ENCODE data around the gene ESPN. TPM values are rescaled to one million over a fixed set of nuclear protein-coding genes. Genes with fewer than 3 reads are reported as not detected.

Gene ESPN
- total and polyA plus RNA-seq, 4 donors, result 0.29 to 28.7 (median 0.69) TPM

DNA sequence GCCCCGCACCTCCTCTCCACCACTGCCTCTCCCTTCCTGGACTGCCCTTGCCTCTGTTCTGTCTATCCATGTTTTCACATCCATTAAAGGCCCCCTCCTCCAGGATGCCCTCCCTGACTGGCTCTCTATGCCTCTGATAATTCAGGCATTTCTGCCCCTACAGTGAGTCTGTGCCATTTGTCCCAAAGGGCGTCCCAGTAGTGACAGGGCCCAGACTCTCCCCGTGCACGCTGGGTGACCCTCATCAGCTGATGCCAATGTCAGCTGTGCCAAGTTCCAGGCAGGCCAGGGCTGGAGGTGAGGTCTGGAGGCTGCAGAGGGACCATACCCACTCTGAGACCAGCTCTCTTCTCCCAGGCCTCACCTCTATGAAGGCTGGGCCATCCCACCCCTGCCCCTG, 70.1 kb downstream of the ESPN start:
- no peak overlapping the region for H3K27ac ChIP-seq (ENCODE audit: low read depth in 1 of 2, low read length in 2 of 2)
- H3K9me3 ChIP-seq (ENCODE audit: control insufficient read depth, low read length), result no peaks in the 10 kb centered on the region
- H3K4me1 ChIP-seq (ENCODE audit: control insufficient read depth in 1 of 2, insufficient read depth in 2 of 2, low read length in 2 of 2), result no peaks in the 10 kb centered on the region
- no peak for ATAC-seq (ENCODE audit: low FRiP score)
- H3K36me3 ChIP-seq (ENCODE audit: control insufficient read depth in 1 of 2, insufficient read depth in 2 of 2, low read length in 1 of 2), result no peaks in the 10 kb centered on the region
- intact Hi-C loops (cut with DNase I), result no loop called here
- WGBS, 2 donors, result 75 to 87% methylated on average over 4 of the region's 4 CpGs
- no peak overlapping the region for H3K4me3 ChIP-seq (ENCODE audit: low read length in 2 of 2)
- DNase-seq, result no peak
- no peaks in the 10 kb centered on the region for H3K27me3 ChIP-seq (ENCODE audit: control insufficient read depth in 1 of 2, insufficient read depth in 2 of 2, low read length in 1 of 2)

DNA sequence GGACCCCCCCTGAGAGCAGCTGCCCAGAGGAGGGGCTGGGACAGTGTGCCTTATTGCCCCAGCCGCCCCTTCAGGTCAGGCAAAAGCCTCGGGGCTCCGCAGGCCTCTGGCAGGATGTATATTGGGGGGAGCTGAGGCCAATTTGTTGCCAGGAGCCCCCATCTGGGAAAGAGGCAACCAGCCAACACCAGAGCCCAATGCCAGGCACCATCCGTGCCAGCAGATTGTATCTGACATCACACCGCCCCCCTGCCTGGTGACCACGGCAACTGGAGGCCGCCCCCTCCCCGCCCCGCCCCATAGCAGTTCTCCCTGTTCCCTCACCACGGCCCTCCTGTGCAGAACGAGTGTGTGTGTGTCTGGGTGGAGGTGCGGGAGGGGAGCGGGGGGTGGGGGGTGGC, 70.5 kb downstream of the ESPN start:
- WGBS, 2 donors, result 60 to 66% methylated on average over 13 of the region's 13 CpGs
- Histone ChIP-seq H3K9me3 (ENCODE audit: control insufficient read depth, low read length) (no peaks in the 10 kb centered on the region), H3K4me1 (ENCODE audit: control insufficient read depth in 1 of 2, insufficient read depth in 2 of 2, low read length in 2 of 2) (no peaks in the 10 kb centered on the region), H3K36me3 (ENCODE audit: control insufficient read depth in 1 of 2, insufficient read depth in 2 of 2, low read length in 1 of 2) (no peaks in the 10 kb centered on the region), H3K27ac (ENCODE audit: low read depth in 1 of 2, low read length in 2 of 2) (no peak overlapping the region), H3K27me3 (ENCODE audit: control insufficient read depth in 1 of 2, insufficient read depth in 2 of 2, low read length in 1 of 2) (no peaks in the 10 kb centered on the region), H3K4me3 (ENCODE audit: low read length in 2 of 2) (no peak overlapping the region)
- DNase-seq (no peak), ATAC-seq (ENCODE audit: low FRiP score) (no peak)
- intact Hi-C loops (cut with DNase I), result no loop called here

DNA sequence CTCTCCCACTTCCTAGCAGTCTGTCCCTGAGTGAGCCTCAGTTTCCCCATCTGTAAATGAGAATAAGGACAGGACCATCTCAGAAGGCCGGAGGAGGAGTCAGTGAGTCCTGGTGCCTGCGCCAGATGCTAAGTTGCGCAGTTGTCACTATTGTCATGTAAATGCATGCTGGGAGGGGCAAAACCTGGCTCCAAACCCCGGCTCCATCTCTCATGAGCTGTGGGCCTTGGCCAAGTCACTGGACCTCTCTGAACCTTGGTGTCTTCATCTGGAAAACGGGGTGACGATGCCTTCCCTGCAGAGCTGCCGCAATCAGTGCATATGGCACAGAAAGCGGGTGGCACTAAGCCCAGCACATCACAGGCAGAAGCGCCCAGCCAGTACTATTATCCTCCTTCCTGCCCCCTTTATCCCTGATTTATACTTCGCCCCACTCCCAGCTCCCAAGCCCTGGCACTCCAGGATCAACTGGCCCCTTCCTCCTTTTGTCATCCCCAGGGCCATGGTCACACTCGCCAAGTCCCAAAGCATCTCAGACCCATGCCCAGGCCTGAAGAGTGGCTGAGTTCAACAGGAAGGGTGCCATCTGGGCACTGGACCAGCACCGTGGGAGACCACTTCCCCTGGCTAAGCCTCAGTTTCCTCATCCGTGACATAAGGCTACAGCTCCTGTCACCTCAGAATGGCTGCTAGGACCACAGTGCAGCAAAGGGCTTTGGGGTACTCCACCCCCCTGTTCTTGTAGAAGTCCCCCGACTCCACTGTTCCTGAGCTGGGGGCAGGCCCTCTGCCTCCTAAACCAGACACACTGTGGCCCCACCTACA, 71.2 kb downstream of the ESPN start:
- WGBS, 2 donors, result 75% methylated on average over 14 of the region's 14 CpGs
- no peak overlapping the region for H3K4me3 ChIP-seq (ENCODE audit: low read length in 2 of 2)
- H3K27me3 ChIP-seq (ENCODE audit: control insufficient read depth in 1 of 2, insufficient read depth in 2 of 2, low read length in 1 of 2), result no peaks in the 10 kb centered on the region
- H3K4me1 ChIP-seq (ENCODE audit: control insufficient read depth in 1 of 2, insufficient read depth in 2 of 2, low read length in 2 of 2), result no peaks in the 10 kb centered on the region
- no peak overlapping the region for H3K27ac ChIP-seq (ENCODE audit: low read depth in 1 of 2, low read length in 2 of 2)
- ATAC-seq (ENCODE audit: low FRiP score) (no peak), DNase-seq (peak in 1 of 2 donors; percentile 67)
- H3K36me3 ChIP-seq (ENCODE audit: control insufficient read depth in 1 of 2, insufficient read depth in 2 of 2, low read length in 1 of 2), result no peaks in the 10 kb centered on the region
- H3K9me3 ChIP-seq (ENCODE audit: control insufficient read depth, low read length), result no peaks in the 10 kb centered on the region
- intact Hi-C loops (cut with DNase I), result no loop called here

DNA sequence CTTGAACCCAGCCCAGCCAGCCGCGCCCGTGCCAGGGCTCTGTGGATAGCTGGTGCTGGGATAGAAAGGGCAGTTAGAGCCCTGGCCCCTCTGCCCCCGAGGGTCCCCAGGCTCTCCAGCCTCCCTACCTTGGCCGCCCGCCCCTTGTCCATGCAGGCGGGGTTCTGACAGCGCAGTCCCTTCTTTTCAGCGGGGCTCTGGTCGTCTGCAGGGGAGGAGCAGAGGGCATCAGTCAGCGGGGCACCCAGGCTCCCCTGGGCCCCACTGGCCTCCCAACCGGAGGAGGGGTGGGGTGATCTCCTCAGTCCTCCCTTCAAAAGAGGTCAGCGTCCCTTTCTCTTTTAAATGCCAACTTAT, 71.8 kb downstream of the ESPN start:
- WGBS, 2 donors, result 16 to 19% methylated on average over 13 of the region's 13 CpGs
- H3K4me3 ChIP-seq (ENCODE audit: low read length in 2 of 2), result no peak overlapping the region
- DNase-seq (no peak), ATAC-seq (ENCODE audit: low FRiP score) (no peak)
- intact Hi-C loops (cut with DNase I), result no loop called here
- peak overlapping the region in 1 of 2 donors; percentile 3 for H3K27ac ChIP-seq (ENCODE audit: low read depth in 1 of 2, low read length in 2 of 2)
- H3K27me3 ChIP-seq (ENCODE audit: control insufficient read depth in 1 of 2, insufficient read depth in 2 of 2, low read length in 1 of 2), result no peaks in the 10 kb centered on the region
- H3K9me3 ChIP-seq (ENCODE audit: control insufficient read depth, low read length), result no peaks in the 10 kb centered on the region
- peaks cover 0 to 4% of the 10 kb centered on the region in 2 donors for H3K4me1 ChIP-seq (ENCODE audit: control insufficient read depth in 1 of 2, insufficient read depth in 2 of 2, low read length in 2 of 2)
- no peaks in the 10 kb centered on the region for H3K36me3 ChIP-seq (ENCODE audit: control insufficient read depth in 1 of 2, insufficient read depth in 2 of 2, low read length in 1 of 2)

DNA sequence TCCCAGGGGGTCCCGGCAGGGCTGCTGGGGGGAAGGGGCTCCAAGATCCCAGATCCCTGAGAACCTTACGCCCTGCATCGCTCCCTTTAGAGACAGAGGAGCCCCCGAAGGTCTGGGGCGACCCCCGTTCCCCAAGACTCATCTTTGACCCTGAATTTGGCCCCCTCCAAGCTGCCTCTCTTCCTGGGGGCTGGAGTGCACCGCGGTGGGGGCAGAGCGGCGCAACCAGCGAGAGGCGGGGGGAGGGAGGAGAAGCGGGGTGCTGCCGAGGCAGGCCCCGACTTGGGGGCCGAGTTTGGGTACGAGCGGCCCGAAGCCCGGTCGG, 72.3 kb downstream of the ESPN start:
- Histone ChIP-seq H3K9me3 (ENCODE audit: control insufficient read depth, low read length) (no peaks in the 10 kb centered on the region), H3K36me3 (ENCODE audit: control insufficient read depth in 1 of 2, insufficient read depth in 2 of 2, low read length in 1 of 2) (no peaks in the 10 kb centered on the region), H3K27me3 (ENCODE audit: control insufficient read depth in 1 of 2, insufficient read depth in 2 of 2, low read length in 1 of 2) (no peaks in the 10 kb centered on the region), H3K27ac (ENCODE audit: low read depth in 1 of 2, low read length in 2 of 2) (no peak overlapping the region), H3K4me1 (ENCODE audit: control insufficient read depth in 1 of 2, insufficient read depth in 2 of 2, low read length in 2 of 2) (peaks cover 0 to 6% of the 10 kb centered on the region in 2 donors), H3K4me3 (ENCODE audit: low read length in 2 of 2) (peak overlapping the region; percentile 39 to 73)
- intact Hi-C loops (cut with DNase I), result no loop called here
- no peak for DNase-seq
- no peak for ATAC-seq (ENCODE audit: low FRiP score)
- WGBS, 2 donors, result 1 to 2% methylated on average over 17 to 21 of the region's 21 CpGs

DNA sequence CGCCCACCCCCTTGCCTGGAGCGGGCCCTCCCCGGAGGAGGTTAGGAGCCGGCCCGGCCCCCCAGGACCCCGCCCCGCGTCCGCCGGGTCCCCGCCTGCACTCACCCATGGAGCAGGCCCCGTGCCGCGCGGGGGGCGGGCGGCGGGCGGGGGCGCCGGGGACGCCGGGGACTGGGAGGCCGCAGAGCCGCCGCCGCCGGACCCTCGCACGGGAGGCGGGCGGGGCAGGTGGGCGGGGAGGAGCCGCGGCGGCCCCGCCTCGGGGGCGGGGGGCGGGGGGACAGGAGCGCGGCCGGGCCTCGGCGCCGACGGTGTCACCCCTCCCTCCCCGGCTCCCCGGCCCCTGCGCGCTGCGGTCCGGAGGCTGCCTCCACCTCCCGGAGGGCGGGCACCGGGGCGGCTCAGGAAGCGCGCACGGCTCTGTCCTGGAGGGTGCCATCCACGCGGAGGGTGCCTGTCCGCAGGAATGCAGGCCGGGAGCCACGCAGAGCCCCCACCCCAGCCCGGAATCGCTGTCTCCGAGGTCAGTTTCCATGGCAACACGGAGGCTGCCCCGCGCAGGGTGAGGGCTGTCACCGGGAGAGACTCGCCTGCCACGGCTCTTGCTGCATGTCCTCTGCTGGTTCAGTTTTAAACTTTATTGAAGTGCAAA, 72.8 kb downstream of the ESPN start:
- intact Hi-C loops (cut with DNase I), result no loop called here
- no peaks in the 10 kb centered on the region for H3K36me3 ChIP-seq (ENCODE audit: control insufficient read depth in 1 of 2, insufficient read depth in 2 of 2, low read length in 1 of 2)
- H3K4me3 ChIP-seq (ENCODE audit: low read length in 2 of 2), result peak overlapping the region; percentile 39 to 73
- no peak overlapping the region for H3K27ac ChIP-seq (ENCODE audit: low read depth in 1 of 2, low read length in 2 of 2)
- WGBS, 2 donors, result 0 to 1% methylated on average over 35 to 74 of the region's 74 CpGs
- peak in 1 of 2 donors; percentile 78 for DNase-seq
- peaks cover 3 to 6% of the 10 kb centered on the region in 2 donors for H3K4me1 ChIP-seq (ENCODE audit: control insufficient read depth in 1 of 2, insufficient read depth in 2 of 2, low read length in 2 of 2)
- H3K9me3 ChIP-seq (ENCODE audit: control insufficient read depth, low read length), result no peaks in the 10 kb centered on the region
- no peaks in the 10 kb centered on the region for H3K27me3 ChIP-seq (ENCODE audit: control insufficient read depth in 1 of 2, insufficient read depth in 2 of 2, low read length in 1 of 2)
- ATAC-seq (ENCODE audit: low FRiP score), result no peak

DNA sequence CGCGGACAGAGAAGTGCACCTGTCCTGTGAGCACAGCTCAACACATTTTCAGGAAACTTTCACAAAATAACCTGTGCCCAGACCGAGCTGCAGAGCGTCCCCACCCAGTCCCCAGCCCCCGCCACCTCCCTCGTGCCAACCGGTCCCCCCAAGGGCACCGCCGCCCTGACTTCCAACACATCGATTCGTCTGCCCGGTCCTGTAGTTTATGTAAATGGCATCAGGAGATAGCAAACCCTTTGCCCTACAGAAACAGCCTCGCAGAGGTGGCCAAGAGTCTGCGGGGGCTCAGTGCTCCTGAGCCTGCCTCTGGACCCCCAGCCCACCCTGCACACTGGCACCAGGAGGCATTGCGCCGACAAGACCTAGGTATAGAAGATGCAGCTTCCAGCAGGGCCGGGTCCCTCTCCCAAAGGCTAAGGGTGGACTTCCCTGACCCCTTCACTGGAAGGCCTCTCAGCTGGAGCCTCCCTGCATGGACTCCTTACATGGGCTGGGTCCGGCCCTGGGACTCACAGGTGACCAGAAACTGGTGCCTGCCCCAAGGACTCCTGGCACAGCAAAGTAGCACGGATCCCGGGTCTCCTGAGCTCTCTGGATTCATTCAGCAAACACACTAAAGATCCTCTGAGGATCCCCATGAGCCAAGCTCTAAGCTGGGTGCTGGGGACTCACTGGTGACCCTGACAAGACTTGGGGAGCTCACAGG, 73.4 kb downstream of the ESPN start:
- Histone ChIP-seq H3K9me3 (ENCODE audit: control insufficient read depth, low read length) (no peaks in the 10 kb centered on the region), H3K4me1 (ENCODE audit: control insufficient read depth in 1 of 2, insufficient read depth in 2 of 2, low read length in 2 of 2) (peaks cover 3 to 6% of the 10 kb centered on the region in 2 donors), H3K27me3 (ENCODE audit: control insufficient read depth in 1 of 2, insufficient read depth in 2 of 2, low read length in 1 of 2) (no peaks in the 10 kb centered on the region), H3K4me3 (ENCODE audit: low read length in 2 of 2) (peak overlapping the region; percentile 39 to 73), H3K36me3 (ENCODE audit: control insufficient read depth in 1 of 2, insufficient read depth in 2 of 2, low read length in 1 of 2) (no peaks in the 10 kb centered on the region), H3K27ac (ENCODE audit: low read depth in 1 of 2, low read length in 2 of 2) (no peak overlapping the region)
- WGBS, 2 donors, result 46 to 47% methylated on average over 20 of the region's 20 CpGs
- intact Hi-C loops (cut with DNase I), result no loop called here
- DNase-seq, result no peak
- ATAC-seq (ENCODE audit: low FRiP score), result no peak

DNA sequence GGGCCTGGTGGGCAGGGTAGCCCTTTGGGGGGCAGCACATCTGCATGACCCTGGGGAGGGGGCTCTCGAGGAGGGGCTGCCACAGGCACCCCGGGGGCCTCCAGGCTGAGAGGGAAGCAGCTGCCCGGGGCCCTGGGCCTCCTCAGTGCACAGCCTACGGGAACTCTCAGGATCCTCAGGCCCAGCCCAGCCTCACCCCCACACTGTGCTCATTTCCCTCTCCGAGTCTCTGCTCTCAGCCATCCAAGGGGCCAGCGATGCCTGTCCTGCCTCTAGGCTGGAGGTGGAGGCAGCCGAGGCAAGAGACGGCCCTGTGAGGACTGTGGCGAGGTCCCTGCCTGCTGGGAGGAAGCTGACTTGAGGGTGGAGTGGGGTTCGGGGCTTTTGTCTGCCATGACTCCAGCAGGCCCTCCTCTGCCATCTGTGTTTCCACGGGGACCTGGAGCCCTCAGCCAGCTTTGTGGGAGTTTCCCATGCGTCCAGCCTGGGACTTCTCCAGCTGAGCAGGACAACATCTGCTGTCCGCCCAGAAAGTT, 74.1 kb downstream of the ESPN start:
- no peak for ATAC-seq (ENCODE audit: low FRiP score)
- WGBS, 2 donors, result 64 to 75% methylated on average over 12 to 13 of the region's 13 CpGs
- no peak overlapping the region for H3K4me3 ChIP-seq (ENCODE audit: low read length in 2 of 2)
- H3K4me1 ChIP-seq (ENCODE audit: control insufficient read depth in 1 of 2, insufficient read depth in 2 of 2, low read length in 2 of 2), result peaks cover 3 to 6% of the 10 kb centered on the region in 2 donors
- H3K9me3 ChIP-seq (ENCODE audit: control insufficient read depth, low read length), result no peaks in the 10 kb centered on the region
- H3K27ac ChIP-seq (ENCODE audit: low read depth in 1 of 2, low read length in 2 of 2), result no peak overlapping the region
- intact Hi-C loops (cut with DNase I), result no loop called here
- no peak for DNase-seq
- no peaks in the 10 kb centered on the region for H3K36me3 ChIP-seq (ENCODE audit: control insufficient read depth in 1 of 2, insufficient read depth in 2 of 2, low read length in 1 of 2)
- H3K27me3 ChIP-seq (ENCODE audit: control insufficient read depth in 1 of 2, insufficient read depth in 2 of 2, low read length in 1 of 2), result no peaks in the 10 kb centered on the region
